Measurements from ENCODE around the gene PERM1.
"Not testable (repeated sequence)": the region's sequence is repeated elsewhere in the genome, so short reads cannot be mapped to it uniquely, and the experiment has no call there.

The PERM1 gene

DNA sequence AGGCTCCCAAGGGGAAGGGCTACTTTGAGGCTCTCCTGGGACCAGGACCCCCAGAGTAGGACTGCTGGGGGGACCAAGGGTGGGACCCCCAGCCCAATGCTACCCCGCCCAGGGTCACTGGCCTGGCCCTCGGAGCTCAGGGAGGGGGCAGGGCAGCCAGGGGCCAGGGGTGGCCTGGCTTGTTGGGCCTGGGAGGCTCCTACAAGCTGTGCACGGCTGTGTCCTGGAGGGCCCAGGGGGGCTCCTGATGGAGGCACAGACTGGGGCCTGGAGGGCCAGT is 15.8 kb upstream of the PERM1 start:
- no peak for DNase-seq

DNA sequence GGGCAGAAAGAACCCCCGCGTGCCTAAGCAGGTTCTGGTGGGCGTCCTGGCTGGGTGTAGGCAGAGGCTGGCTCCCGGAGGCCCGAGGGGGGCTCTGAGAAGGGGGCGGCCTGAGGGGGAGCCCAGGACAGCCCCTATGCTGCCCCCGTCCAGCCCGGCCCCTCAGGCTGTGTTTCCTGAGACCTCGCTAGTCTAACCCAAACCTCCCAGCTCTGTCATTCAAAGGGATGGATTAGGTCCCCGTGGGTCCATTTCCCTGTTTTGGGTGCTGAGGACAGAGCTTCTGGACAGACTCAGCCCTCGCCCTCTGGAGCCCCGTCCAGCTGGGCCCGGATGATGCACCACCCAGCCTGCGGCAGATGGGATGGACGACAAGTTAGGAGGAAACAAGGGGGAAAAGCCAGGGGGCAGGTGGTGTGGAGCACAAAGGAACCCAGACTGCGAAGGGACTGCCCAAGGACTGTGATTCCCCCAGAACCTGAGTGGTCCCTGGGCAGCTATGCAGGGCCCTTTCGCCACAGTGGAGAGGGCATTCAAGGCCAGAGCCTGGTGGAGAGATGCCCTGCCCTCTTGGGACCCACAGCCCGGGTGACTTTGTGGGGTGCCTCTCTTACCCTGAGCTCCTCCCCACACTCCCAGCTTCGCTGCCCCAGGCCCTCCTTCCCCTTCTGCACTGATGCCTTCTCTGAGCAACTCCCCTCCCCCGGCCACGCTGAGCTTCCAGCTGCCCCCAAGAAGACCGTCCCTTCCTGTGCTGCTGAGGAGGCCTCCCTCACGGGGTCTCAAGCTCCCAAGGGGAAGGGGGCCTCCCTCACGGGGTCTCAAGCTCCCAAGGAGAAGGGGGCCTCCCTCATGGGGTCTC is 15.2 kb upstream of the PERM1 start:
- no peak for DNase-seq

DNA sequence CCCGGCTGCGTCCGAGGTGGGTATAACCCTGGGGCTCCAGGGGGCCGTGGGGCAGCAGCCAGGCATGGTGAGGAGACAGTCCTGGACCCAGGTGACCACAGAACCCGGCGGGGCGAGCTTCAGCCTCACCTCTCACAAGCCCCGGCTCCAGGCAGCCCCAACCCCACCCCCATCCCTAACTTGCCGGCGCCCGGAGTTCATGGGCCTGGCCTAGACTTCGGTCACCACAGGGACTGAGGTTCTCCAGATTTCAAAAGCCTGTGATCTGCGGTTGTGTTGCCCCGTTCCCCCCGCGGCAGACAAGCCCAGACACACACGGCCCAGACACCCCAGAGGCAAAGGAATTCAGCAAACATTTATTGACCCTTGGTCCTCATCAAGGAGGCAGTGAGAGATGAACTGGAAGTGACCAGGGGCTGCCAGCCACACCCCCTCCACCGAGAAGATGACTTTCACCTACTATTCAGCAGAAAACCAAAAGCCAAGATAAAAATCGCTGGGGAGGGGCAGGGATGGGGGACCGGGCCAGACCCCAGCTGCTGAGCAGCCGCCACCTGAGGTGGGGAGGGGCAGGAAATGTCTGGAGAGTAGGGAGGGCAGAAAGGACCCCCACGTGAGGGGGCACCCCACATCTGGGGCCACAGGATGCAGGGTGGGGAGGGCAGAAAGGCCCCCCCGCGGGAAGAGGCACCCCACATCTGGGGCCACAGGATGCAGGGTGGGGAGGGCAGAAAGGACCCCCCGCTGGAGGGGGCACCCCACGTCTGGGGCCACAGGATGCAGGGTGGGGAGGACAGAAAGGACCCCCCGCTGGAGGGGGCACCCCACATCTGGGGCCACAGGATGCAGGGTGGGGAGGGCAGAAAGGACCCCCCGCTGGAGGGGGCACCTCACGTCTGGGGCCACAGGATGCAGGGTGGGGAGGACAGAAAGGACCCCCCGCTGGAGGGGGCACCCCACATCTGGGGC is 14.1 kb upstream of the PERM1 start:
- no peak for DNase-seq

DNA sequence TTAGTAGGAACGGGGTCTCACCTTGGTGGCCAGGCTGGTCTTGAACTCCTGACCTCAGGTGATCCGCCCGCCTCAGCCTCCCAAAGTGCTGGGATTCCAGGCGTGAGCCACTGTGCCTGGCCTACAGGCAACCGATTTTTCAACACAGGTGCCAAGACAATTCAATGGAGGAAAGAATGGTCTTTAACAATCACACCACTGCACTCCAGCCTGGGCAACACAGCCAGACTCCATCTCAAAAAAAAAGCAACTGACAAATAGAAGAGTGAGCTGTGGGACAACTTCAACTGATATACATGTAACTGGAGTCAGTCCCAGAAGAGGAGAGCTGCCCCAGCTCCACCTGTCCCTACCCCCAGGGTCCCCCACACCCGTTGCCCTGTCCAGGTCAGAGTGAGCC is 12.7 kb upstream of the PERM1 start:
- DNase-seq: not testable (repeated sequence)

DNA sequence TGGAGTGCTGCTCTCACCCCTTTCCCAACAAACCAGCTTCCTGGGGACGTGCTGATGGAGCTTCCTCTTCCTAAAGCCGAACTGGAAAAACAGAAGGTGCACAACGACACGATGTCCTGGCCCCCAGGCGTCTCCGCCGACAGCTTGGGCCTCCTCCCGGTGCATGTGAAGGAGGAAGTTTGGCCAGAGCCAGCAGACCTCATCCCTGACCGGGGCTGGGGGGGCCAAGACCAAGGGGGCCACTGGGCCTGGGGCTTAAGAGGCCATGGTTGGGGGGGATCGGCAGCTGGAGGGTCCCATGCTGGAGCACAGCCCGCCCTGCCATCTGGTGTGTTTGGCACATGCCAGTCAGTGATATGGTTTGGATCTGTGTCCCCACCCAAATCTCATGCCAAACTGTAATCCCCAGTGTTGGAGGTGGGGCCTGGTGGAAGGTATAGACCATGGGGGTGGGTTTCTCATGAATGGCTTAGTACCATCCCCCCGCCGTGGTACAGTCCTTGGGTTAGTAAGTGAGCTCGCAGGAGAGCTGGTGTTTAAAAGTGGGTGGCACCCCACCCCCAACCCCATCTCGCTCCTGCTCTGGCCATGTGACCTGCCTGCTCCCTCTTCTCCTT is 11.6 kb upstream of the PERM1 start:
- no peak for DNase-seq

DNA sequence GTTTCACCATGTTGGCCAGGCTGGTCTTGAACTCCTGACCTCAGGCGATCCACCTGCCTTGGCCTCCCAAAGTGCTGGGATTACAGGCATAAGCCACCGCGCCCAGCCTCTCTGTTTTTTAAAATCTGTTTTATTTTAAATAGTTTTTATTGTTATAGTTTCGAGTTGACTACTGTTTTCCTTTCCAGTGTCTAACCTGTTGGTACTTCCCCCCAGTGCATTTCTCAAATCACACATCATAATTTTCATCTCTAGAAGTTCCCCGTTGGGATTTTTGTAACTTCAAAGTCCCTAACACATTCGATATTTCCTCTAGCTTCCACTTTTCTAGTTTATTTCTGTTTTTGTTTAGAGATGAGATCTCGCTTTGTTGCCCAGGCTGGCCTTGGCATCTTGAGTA is 10.5 kb upstream of the PERM1 start:
- DNase-seq: no peak

DNA sequence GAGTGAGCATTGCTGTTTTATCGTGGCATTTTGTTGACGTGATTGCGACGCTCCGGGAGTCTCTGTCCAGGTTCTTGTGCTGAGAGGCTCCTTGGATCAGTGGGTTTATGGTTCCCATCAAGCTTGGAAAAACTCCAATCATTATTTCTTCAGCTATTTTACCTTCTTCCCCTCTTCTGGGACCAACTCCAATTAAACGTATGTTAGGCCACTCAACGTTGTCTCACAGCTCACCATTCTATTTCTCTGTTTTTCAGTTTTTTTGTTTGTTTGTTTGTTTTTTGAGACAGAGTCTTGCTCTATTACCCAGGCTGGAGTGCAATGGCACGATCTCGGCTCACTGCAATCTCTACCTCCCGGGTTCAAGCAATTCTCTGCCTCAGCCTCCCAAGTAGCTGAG is 10.0 kb upstream of the PERM1 start:
- no peak for DNase-seq

DNA sequence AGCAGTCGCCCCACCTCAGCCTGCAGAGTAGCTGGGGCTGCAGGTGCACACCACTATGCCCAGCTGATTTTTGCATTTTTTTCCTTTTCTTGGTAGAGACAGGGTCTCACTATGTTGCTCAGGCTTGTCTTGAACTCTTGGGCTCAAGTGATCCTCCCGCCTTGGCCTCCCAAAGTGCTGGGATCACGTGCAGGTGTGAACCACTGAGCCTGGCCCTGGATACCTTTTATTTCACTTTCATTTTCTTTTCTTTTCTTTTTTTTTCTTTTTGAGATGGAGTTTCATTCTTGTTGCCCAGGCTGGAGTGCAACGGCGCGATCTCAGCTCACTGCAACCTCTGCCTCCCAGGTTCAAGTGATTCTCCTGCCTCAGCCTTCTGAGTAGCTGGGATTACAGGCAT is 9.4 kb upstream of the PERM1 start:
- not testable (repeated sequence) for DNase-seq

DNA sequence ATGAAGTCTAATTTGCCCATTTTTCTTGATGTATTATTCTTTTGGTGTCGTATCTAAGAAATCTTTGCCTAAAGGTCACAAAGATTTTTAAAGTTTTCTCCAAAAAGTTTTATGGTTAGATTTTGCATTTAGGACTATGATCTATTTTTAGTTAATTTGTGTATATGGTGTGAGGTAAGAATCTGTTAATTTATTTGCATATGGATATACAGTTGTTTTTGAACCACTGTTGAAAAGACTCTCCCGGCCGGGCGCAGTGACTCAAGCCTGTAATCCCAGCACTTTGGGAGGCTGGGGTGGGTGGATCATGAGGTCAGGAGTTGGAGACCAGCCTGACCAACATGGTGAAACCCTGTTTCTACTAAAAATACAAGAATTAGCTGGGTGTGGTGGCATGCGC is 6.2 kb upstream of the PERM1 start:
- DNase-seq: not testable (repeated sequence)

DNA sequence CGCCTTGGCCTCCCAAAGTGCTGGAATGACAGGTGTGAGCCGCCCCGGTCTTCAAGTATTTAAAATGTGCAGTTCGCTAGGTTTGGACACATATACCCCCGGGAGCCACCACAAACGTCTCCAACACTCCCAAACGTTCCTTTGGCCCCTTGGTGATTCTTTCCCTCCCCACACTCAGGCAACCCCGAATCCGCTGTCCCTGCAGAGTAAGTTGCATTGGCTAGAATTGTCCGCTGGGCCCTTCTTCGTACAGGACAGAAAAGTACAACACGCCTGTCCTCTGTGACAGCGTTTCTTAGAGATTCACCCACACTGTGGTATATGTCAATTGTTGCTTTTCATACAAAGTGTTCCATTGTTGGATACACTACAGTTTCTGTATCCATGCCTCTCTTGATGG is 3.2 kb upstream of the PERM1 start:
- DNase-seq: no peak

DNA sequence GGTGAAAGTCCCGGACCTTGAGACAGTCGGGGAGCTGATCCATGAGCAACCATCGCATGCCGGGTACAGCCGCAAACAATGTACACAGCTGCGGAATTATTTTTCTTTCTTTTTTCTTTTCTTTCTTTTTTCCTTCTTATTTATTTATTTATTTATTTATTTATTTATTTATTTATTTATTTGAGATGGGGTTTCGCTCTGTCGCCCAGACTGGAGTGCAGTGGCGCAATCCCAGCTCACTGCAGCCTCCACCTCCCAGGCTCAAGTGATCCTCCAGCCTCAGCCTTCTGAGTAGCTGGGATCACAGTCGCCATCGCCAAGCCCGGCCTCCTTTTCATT is 2.6 kb upstream of the PERM1 start:
- DNase-seq: no peak

DNA sequence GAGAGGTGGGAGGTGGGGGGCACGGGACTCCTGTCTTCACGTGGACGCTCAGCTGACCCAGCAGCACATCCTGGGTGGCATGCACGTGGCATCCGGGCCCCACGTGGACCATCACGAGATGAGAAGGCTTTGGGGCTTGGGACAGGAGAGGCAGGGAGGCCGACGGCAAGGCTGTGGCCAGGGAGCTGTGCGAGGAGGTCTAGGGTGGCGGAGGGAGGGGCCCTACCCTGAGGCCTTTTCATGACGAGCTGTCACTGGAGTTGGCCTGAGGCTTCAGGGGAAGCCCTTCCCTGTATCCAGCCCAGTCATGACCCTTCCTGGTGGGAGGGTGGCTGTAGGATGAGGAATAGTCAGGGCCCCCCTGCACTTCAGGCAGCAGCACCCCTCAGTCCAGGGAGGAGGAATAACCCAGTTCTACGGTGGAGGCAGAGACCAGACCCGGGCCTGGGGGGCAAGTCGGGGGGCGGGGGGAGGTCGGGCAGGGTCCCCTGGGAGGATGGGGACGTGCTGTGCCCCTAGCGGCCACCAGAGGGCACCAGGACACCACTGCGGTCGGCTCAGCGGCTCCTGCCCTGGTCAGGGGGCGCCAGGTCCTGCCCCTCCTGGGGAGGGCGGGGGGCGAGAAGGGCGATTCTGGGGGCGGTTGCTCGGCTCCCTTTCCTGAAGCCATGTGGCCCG is 2.0 kb upstream of the PERM1 start:
- peak; percentile 60 for DNase-seq

DNA sequence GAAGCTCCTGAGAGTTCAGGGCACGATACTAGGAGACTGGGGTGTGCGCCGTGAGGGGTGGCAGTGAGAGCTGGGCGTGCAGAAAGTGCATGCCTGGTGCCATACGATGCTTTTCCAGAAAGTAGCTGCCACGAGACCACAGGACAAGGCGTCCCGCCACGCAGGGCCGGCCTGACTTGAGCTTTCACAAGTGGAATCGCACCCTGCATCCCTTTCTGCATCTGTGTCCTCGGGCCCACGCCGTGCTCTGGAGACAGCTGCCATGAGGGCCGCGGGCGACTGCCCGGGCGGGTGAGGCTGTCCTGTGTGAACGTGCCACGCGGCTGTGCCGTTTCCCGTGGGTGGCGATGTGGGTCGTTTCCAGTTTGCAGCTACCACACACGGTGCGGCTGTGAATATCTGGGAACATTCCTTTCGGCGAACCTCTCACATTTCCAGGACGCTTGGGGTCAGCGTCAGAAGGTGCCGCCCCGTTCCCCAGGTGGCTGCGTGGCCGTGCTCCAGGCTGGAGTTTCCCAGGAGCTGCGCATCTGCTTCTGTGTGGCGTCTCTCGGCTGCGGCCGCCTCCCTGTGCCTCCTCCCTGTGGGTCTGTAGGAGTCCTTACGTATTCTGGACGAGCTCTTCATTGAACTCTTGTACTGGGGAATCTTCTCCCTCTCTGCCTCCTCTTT is 1.0 kb upstream of the PERM1 start:
- DNase-seq: no peak

DNA sequence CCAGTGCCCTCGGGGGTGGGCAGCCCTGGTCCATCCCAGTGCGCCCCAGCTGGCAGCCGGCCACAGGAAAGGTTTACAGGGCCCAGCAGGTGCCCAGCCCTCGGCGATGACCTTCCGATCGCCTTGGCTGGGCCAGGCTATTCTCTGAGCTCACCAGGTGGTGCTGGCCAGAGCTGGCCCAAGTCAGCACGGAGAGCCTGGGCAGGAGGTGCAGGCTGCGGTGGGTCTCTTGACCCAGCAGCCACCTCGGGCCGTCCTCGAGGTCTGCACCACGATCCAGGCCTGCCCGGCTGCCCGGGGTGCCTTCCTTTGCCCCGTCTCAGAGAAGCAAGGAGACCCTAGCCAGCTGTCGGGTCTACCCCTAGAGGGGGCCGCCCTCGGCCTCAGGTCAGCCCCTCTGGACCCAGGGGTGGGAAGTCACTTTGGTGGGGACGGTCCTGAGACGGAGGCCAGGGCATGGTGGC is 370 bp downstream of the PERM1 start:
- DNase-seq: no peak

DNA sequence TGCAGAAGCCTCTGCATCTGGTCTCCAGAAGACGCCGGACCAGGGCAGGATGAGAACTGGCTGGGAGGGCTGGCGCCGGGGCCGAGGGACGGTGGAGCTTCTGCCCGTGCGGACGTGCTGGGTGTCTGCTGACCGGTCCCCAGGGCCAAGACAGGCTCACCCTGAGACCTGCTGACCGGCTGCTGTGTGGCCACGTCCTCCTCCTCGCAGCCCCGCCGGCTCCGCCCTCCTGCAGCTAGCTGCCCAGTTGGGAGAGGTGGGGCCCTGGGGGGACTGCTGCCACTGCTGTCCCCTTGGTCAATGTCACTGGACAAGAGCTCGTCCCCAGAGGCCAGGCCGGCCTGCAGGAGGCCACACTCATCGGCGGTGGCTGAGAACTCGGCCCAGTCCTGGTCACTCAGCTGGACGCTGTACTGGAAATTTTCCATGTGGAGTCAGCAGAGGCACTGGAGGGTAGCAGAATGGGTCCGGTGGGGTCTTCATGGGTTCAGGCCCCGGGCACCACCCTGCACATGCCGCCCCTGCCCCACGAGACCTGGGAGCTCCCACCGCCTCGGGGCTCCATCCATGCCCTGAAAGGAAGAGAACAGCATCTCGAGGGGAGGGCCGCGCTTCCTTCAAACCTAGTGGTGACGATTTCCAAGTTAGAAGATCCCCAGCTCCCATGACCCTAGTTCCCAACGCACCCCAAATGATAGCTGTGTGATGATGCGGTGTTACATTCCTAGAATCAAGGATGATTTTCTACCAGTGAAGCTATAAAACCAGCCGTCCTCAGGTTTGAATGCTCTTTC is 1.1 kb downstream of the PERM1 start:
- no peak for DNase-seq

DNA sequence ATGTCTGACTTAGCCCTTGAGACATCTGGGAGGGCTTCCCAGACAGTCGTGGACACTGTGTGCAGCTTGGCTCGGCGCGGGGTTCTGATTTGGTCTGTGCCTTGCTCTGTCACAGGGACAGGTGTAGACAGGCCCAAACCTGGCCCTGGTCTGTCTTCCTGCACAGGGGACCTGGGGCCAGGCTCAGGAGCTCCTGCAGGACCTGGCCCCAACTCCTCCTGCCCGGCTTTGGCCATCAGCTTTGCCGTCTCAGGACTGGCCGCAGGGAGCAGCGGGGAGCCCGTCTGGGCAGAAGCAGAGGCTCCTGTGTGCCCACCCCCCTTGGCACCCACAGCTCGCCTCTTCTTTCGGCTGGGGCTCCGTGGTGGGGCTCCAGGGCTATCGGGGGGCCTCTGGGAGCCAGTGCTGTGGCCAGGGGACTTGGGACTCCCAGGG is 1.7 kb downstream of the PERM1 start:
- no peak for DNase-seq

DNA sequence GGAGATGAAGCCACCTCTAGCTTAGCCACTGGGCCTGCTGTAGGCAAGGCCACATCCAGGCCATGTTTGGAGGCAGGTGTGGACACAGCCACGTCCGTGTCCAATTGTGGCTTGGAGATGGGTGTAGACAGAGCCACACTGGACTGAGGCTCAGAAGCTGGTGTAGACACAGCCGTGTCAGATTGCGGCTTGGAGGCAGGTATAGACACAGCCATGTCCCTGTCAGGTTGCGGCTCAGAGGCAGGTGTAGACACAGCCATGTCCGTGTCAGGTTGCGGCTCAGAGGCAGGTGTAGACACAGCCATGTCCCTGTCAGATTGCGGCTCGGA is 2.2 kb downstream of the PERM1 start:
- DNase-seq: no peak

DNA sequence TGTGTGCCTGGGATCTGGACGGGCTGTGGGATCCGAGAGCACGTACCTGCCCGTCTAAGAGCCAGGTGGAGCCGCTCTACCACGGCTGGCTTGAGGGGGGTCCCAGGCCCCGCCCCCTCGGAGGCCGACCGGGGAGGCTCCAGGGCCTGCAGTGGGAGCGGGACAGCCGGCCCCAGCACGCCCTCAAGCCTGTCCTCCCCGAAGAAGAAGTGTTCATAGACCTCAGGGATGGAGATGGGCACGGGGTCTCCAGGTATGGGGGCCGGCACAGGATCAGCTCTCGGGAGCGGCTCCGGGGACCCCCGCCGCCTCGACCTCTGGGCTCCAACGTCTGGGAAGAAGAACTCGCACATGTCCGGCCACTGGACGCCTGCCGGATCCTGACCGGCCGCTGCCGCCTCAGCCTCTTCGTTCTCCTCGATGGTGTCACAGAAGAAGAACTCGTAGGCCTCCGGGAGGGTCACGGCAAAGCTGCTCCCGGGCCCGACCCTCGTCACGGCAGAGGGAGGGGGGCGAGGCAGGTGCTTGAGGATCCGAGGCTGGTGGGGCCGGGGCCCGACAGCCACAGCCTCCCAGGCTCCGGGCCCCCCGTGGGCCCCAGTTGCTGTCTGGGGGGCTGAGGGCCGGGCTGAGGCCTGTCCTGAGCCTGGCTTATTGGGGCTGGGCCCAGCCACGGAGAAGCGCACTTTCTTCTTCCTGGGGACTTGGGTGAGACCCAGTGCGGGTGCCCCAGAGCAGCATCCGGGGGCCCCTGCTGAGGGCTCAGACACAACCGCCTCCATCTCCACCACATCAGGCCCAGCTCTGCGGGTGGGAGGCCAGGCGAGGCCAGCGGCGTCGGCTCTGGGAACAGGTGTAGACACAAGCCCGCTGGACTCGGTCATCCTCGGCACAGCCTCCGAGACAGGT is 2.8 kb downstream of the PERM1 start:
- DNase-seq: no peak

DNA sequence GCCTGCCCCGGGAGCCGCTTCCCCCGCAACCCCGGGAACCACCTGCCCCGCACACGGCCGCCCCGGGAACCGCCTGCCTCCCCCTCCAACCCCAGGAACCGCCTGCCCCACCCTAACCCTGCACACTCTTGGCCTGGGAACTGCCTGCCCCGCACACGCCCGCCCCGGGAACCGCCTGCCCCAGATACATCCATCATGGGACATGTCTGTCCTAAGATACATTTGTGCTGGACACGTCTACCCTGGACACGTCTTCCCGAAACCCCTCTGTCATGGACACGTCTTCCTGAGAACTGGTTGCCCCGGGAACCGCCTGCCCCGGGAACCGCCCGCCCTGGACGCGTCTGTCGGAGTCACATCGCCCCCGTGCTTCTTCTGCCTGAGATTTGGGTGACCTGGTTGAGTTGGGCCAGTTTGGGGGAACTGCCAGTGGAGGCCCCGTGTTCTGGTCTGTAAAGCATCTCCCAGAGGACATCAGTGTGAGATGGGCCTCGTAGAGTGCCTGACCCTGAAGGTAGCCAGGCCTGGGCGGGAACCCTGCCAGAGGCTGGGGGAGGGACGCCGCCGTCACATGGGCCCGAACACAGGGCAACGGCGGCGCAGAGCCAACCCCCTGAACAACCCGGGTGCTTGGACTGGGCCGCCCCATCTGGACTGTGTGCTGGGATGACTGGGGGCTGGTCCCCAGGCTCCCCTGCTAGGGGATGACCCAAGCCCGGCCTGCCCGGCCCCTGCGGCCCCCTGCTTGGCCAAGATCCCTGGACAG is 3.6 kb downstream of the PERM1 start:
- no peak for DNase-seq

DNA sequence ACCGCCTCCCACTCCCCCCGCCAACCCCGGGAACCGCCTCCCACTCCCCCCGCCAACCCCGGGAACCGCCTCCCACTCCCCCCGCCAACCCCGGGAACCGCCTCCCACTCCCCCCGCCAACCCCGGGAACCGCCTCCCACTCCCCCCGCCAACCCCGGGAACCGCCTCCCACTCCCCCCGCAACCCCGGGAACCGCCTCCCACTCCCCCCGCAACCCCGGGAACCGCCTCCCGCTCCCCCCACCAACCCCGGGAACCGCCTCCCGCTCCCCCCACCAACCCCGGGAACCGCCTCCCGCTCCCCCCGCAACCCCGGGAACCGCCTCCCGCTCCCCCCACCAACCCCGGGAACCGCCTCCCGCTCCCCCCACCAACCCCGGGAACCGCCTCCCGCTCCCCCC is 5.1 kb downstream of the PERM1 start:
- not testable (repeated sequence) for DNase-seq
